HUES6 (cell line): ENCODE measurements around the gene PSD4.
A peak's percentile ranks its signal among the peaks of the same experiment; 100 is the strongest.

Source experiments
- H3K27ac ChIP-seq: 2 replicates; pipeline ENCODE4 v1.7.0; 2013; ENCODE audit warnings: low read depth, mild to moderate bottlenecking, low read length, inconsistent platforms
- H3K27me3 ChIP-seq: 2 replicates; pipeline ENCODE4 v1.6.1; 2013; ENCODE audit warnings: low read length; ENCODE audit not compliant: control insufficient read depth, insufficient read depth
- H3K36me3 ChIP-seq: 2 replicates; pipeline ENCODE4 v1.6.1; 2013; ENCODE audit warnings: low read length; ENCODE audit not compliant: control insufficient read depth, insufficient read depth
- H3K4me1 ChIP-seq: 2 replicates; pipeline ENCODE4 v1.6.1; 2013; ENCODE audit warnings: low read length; ENCODE audit not compliant: control insufficient read depth, insufficient read depth
- H3K4me3 ChIP-seq: 2 replicates; pipeline ENCODE4 v1.5.1; 2013; ENCODE audit warnings: low read depth, low read length
- H3K9ac ChIP-seq: one replicate; pipeline ENCODE4 v1.6.1; 2013; ENCODE audit warnings: mild to moderate bottlenecking, low read length
- H3K9me3 ChIP-seq: 2 replicates; pipeline ENCODE4 v1.6.1; 2013; ENCODE audit warnings: low read depth, low read length; ENCODE audit not compliant: control insufficient read depth, insufficient read depth

Gene PSD4

GRCh38 chr2:113192459-113193100 is 18.8 kb downstream of the PSD4 start:
- H3K27ac ChIP-seq: no peak overlapping the region
- H3K4me3 ChIP-seq: no peak overlapping the region
- H3K27me3 ChIP-seq: peaks cover 15% of the 10 kb centered on the region
- H3K4me1 ChIP-seq: 0 out of 2 replicates have a peak, but pooled peaks cover 1% of the 10 kb centered on the region
- H3K9me3 ChIP-seq: no peaks in the 10 kb centered on the region
- no peak overlapping the region for H3K9ac ChIP-seq
- no peaks in the 10 kb centered on the region for H3K36me3 ChIP-seq

GRCh38 chr2:113195923-113196501 is 22.2 kb downstream of the PSD4 start:
- H3K9me3 ChIP-seq: no peaks in the 10 kb centered on the region

GRCh38 chr2:113196839-113197238 is 23.1 kb downstream of the PSD4 start:
- no peaks in the 10 kb centered on the region for H3K36me3 ChIP-seq
- H3K27me3 ChIP-seq: peaks cover 26% of the 10 kb centered on the region
- no peaks in the 10 kb centered on the region for H3K9me3 ChIP-seq
- H3K4me1 ChIP-seq: no peaks in the 10 kb centered on the region
- H3K9ac ChIP-seq: no peak overlapping the region
- no peak overlapping the region for H3K27ac ChIP-seq
- H3K4me3 ChIP-seq: no peak overlapping the region

More at GRCh38 chr2:113195923-113196501, 22.2 kb downstream of the PSD4 start:
- H3K4me1 ChIP-seq: no peaks in the 10 kb centered on the region
- H3K27ac ChIP-seq: no peak overlapping the region
- no peak overlapping the region for H3K4me3 ChIP-seq
- no peaks in the 10 kb centered on the region for H3K36me3 ChIP-seq
- H3K27me3 ChIP-seq: peaks cover 26% of the 10 kb centered on the region
- no peak overlapping the region for H3K9ac ChIP-seq

- Histone ChIP-seq H3K36me3 (no peaks in the 10 kb centered on the region), H3K4me3 (no peak overlapping the region), H3K4me1 (no peaks in the 10 kb centered on the region), H3K9me3 (no peaks in the 10 kb centered on the region), H3K9ac (no peak overlapping the region), H3K27ac (no peak overlapping the region), H3K27me3 (peaks cover 26% of the 10 kb centered on the region)
Observed at GRCh38 chr2:113197347-113198047, 23.7 kb downstream of the PSD4 start.

- H3K9me3 ChIP-seq: no peaks in the 10 kb centered on the region
- peak overlapping the region; percentile 67 for H3K4me3 ChIP-seq
- H3K4me1 ChIP-seq: no peaks in the 10 kb centered on the region
- peaks cover 26% of the 10 kb centered on the region for H3K27me3 ChIP-seq
- no peak overlapping the region for H3K9ac ChIP-seq
- no peak overlapping the region for H3K27ac ChIP-seq
- no peaks in the 10 kb centered on the region for H3K36me3 ChIP-seq
Observed at GRCh38 chr2:113198048-113198789, 24.4 kb downstream of the PSD4 start.

GRCh38 chr2:113198790-113199612 is 25.2 kb downstream of the PSD4 start:
- H3K9me3 ChIP-seq: no peaks in the 10 kb centered on the region
- no peaks in the 10 kb centered on the region for H3K4me1 ChIP-seq
- no peaks in the 10 kb centered on the region for H3K36me3 ChIP-seq
- H3K4me3 ChIP-seq: peak overlapping the region; percentile 67
- peaks cover 26% of the 10 kb centered on the region for H3K27me3 ChIP-seq
- no peak overlapping the region for H3K27ac ChIP-seq
- H3K9ac ChIP-seq: peak overlapping the region; percentile 29

- H3K36me3 ChIP-seq: no peaks in the 10 kb centered on the region
- H3K27me3 ChIP-seq: peaks cover 26% of the 10 kb centered on the region
- H3K27ac ChIP-seq: no peak overlapping the region
- H3K9me3 ChIP-seq: no peaks in the 10 kb centered on the region
- no peak overlapping the region for H3K9ac ChIP-seq
- H3K4me3 ChIP-seq: no peak overlapping the region
- peaks cover 4% of the 10 kb centered on the region; the same call in 1 of the 2 replicates for H3K4me1 ChIP-seq
Observed at GRCh38 chr2:113200236-113200635, 26.5 kb downstream of the PSD4 start.

- H3K9ac ChIP-seq: no peak overlapping the region
- no peaks in the 10 kb centered on the region for H3K9me3 ChIP-seq
- no peaks in the 10 kb centered on the region for H3K36me3 ChIP-seq
- peaks cover 4% of the 10 kb centered on the region; the same call in 1 of the 2 replicates for H3K4me1 ChIP-seq
- H3K4me3 ChIP-seq: no peak overlapping the region
- H3K27ac ChIP-seq: no peak overlapping the region
- peaks cover 26% of the 10 kb centered on the region for H3K27me3 ChIP-seq
Observed at GRCh38 chr2:113200736-113201490, 27.1 kb downstream of the PSD4 start.

GRCh38 chr2:113201496-113202304 is 27.9 kb downstream of the PSD4 start:
- Histone ChIP-seq H3K4me1 (peaks cover 4% of the 10 kb centered on the region; the same call in 1 of the 2 replicates), H3K27ac (no peak overlapping the region), H3K27me3 (peaks cover 19% of the 10 kb centered on the region), H3K9me3 (no peaks in the 10 kb centered on the region), H3K36me3 (no peaks in the 10 kb centered on the region), H3K4me3 (no peak overlapping the region), H3K9ac (no peak overlapping the region)
